ENCODE data around the gene DGKG.

- TF ChIP-seq CTCF (IDR thresholded peaks at IDR 0.05; ENCODE audit: insufficient read depth, low read length): no peak
- TF ChIP-seq SPI1 (IDR thresholded peaks at IDR 0.05; ENCODE audit: borderline replicate concordance, low read depth): no peak
- no peak for TF ChIP-seq REST (IDR thresholded peaks at IDR 0.05; ENCODE audit: insufficient replicate concordance, low read depth)
- no peak for TF ChIP-seq POLR2AphosphoS5 (IDR thresholded peaks at IDR 0.05; ENCODE audit: low read depth)
Measured at GRCh38 chr3:186208296-186208989, 153.6 kb downstream of the DGKG start.

Data from HL-60 (cell line).